Occipital lobe (tissue), 2 donors: ENCODE measurements around the gene MS4A10. TPM values are rescaled to one million over a fixed set of nuclear protein-coding genes. Genes with fewer than 3 reads are reported as not detected.

Experiments
- DNase-seq: peaks from one replicate; lab custom pipeline; 2025; lab: John Stamatoyannopoulos, UW
- total RNA-seq: library from RNA; depleted of rRNA; stranded (reverse); fragments of >200 nt; gene quantifications from one replicate; pipeline ENCODE4 v1.2.3, GENCODE V29; 2014

The MS4A10 gene
- total RNA-seq, 1 donor from 2014 or later: not detected

- no peak for DNase-seq
These were observed 19.8 kb upstream of the MS4A10 start for GRCh38 chr11:60765355-60765754.

GRCh38 chr11:60766547-60766946, 18.6 kb upstream of the MS4A10 start:
- DNase-seq: no peak

GRCh38 chr11:60767388-60767811, 17.7 kb upstream of the MS4A10 start:
- no peak for DNase-seq

- no peak for DNase-seq
These were observed 16.9 kb upstream of the MS4A10 start for GRCh38 chr11:60768202-60768601.

GRCh38 chr11:60769273-60769672, 15.9 kb upstream of the MS4A10 start:
- no peak for DNase-seq

GRCh38 chr11:60769811-60770210, 15.3 kb upstream of the MS4A10 start:
- DNase-seq: no peak

GRCh38 chr11:60771146-60771545, 14.0 kb upstream of the MS4A10 start:
- no peak for DNase-seq

GRCh38 chr11:60771879-60772525, 13.1 kb upstream of the MS4A10 start:
- DNase-seq: no peak

GRCh38 chr11:60772666-60773065, 12.5 kb upstream of the MS4A10 start:
- DNase-seq: no peak

GRCh38 chr11:60774726-60775125, 10.4 kb upstream of the MS4A10 start:
- no peak for DNase-seq

GRCh38 chr11:60775420-60775961, 9.6 kb upstream of the MS4A10 start:
- DNase-seq: peak; percentile 62

- DNase-seq: no peak
These were observed 9.0 kb upstream of the MS4A10 start for GRCh38 chr11:60776167-60776566.

GRCh38 chr11:60777106-60777505, 8.0 kb upstream of the MS4A10 start:
- no peak for DNase-seq

- no peak for DNase-seq
These were observed 7.6 kb upstream of the MS4A10 start for GRCh38 chr11:60777572-60777971.

- DNase-seq: no peak
These were observed 5.1 kb upstream of the MS4A10 start for GRCh38 chr11:60780065-60780464.

- no peak for DNase-seq
These were observed 4.4 kb upstream of the MS4A10 start for GRCh38 chr11:60780774-60781173.

- no peak for DNase-seq
These were observed 3.7 kb upstream of the MS4A10 start for GRCh38 chr11:60781286-60781980.

- no peak for DNase-seq
These were observed 3.2 kb upstream of the MS4A10 start for GRCh38 chr11:60781981-60782316.

- no peak for DNase-seq
These were observed 2.6 kb upstream of the MS4A10 start for GRCh38 chr11:60782393-60783140.

- DNase-seq: no peak
These were observed 2.0 kb upstream of the MS4A10 start for GRCh38 chr11:60783141-60783484.

GRCh38 chr11:60783911-60784310, 1.2 kb upstream of the MS4A10 start:
- no peak for DNase-seq

- DNase-seq: peak; percentile 20
These were observed 751 bp downstream of the MS4A10 start for GRCh38 chr11:60785806-60786361.
